Activated effector memory CD4-positive, alpha-beta T cell treated with Interleukin-2 at 50 U/mL for 16 hours (primary cell): ENCODE data around the gene ARL8B.
A peak's percentile ranks its signal among the peaks of the same experiment; 100 is the strongest.
"Not testable (repeated sequence)": the region's sequence is repeated elsewhere in the genome, so short reads cannot be mapped to it uniquely, and the experiment has no call there.

Experiments used
- DNase-seq: peaks from one replicate; pipeline ENCODE4 v3.0.0-alpha.2; 2020

ARL8B gene

DNA sequence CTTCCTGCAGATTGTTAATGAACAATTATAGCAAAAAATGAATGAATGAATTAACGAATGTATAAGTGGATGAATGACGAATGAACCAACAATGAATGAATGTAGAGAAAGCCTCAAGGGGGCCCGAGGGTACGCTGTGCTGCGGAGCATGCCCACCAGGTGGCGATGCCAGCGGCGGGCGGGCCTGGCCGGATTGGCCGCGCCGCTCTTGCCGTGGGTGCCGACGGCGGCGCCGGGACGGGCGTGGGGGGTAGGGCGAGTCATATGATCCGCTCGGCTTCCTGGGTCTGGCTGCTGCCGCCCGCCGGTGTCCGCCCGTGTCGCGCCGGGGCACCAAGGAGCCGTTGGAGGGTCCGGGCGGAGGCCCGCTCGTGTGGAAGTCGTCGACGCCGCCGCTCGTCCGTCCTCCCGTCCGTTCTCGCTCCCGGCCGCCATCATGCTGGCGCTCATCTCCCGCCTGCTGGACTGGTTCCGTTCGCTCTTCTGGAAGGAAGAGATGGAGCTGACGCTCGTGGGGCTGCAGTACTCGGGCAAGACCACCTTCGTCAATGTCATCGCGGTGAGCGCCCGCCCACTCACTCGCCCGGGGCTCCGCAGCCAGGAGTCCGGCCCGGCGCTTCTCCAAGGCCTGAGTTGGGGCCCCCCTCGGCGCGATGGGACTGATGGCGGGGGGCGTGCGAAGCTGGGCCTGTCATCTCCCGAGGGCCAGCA lies at the start of gene ARL8B:
ARL8B (plus strand) TSS at position 263 of the 711 bp plus-strand sequence; CDS start at position 437, 174 bp downstream.
- peak; percentile 88 for DNase-seq

DNA sequence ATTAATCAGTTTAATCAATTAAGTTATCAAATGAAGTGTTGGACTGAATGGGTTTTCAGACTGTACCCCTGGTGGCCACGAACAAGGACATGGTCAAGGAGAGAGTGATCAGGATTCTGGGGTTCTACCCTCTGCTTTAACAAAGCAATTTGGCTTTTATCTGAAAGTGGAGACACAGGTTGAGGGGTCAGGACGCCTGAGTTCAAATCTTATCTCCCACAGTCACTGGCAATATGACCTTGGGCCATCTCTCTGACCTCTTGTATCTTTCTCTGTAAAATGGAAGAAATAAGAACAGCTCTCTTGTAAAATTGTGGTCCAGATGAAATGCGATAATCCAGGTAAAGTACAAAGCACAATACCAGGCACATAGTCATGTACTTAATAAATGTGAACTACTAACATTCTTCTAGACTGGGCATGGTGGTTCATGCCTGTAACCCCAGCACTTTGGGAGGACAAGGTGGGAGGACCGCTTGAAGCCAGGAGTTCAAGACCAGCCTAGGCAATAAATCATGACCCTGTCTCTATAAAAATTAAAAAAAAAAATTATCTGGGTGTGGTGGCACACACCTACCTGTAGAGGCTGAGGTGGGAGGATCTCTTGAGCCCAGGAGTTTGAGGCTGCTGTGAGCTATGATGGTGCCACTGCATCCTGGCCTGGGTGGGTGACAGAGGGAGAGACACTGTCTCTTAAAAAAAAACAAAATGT lies 48.6 kb upstream of the ARL8B start:
- no peak for DNase-seq

DNA sequence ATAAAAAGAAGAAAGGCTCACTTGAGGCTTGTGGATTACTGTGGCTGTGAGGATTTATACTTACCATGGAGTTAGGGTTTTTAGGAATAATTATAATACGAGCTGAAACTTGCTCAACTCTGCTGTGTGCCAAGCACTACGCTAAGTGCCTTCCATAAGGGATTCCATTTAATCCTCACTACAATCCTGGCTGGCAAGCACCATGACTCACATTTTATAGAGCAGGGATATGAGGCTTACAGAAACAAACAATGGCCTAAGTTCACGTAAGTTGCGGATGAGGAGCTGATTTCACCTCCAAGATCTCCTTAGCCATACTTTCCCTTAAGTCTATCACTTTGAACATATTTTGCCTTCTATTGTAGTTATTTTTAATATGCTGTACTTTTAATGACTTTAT lies 43.9 kb upstream of the ARL8B start:
- DNase-seq: no peak

DNA sequence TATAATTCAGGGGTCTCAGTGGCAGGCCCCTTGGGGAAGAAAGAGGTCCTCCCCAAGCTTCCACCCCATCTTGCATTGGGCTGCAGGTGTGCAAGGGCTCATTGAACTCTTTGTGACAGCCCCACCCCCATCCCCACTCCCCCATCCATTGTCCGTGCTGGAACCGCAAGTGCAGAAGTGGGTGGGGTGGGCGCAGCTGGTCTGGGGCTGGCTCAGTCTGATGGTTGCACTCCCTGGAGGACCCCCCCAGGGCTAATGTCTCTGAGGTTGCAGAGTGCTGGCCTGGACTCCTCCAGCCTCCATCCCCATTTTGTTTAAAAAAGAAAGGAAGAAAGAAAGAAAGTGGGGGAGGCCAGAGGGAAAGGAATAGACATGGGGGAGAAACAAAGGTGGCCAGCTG lies 42.3 kb upstream of the ARL8B start:
- no peak for DNase-seq

DNA sequence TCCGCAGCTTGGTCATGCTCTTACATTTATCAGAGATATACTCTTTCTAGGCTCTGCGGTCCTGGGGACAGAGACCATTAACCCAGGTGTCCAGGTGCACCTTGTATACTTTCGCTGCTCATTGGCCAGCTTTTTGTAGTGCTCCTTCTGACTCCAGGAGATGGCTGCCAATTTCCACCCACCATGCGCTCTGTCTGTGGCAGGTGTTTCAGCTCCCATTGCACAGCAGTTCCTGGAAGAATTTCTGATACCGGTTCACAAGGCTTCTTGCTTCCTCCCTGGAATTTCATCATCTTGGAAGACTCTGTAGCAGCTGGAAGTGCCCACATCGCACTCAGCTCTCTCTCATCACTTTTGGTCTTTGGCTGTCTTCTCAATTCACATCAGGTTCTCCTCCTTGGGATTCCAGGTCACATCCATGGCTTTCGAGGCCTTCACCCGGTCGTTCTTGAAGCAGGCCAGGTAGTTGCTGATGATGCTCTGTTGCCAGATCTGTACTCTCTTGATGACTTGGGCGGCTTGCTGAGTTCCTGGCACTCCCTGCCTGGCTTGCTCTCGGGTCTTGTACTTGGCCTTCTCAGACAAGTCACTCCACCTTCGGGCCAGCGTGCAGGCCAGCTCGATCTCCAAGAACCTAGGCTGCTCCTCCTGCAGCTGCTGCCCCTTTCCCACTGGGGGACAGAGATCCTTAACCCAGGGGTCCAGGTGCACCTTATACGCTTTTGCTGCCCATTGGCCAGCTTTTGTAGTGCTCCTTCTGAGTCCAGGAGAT lies 41.1 kb upstream of the ARL8B start:
- DNase-seq: no peak

DNA sequence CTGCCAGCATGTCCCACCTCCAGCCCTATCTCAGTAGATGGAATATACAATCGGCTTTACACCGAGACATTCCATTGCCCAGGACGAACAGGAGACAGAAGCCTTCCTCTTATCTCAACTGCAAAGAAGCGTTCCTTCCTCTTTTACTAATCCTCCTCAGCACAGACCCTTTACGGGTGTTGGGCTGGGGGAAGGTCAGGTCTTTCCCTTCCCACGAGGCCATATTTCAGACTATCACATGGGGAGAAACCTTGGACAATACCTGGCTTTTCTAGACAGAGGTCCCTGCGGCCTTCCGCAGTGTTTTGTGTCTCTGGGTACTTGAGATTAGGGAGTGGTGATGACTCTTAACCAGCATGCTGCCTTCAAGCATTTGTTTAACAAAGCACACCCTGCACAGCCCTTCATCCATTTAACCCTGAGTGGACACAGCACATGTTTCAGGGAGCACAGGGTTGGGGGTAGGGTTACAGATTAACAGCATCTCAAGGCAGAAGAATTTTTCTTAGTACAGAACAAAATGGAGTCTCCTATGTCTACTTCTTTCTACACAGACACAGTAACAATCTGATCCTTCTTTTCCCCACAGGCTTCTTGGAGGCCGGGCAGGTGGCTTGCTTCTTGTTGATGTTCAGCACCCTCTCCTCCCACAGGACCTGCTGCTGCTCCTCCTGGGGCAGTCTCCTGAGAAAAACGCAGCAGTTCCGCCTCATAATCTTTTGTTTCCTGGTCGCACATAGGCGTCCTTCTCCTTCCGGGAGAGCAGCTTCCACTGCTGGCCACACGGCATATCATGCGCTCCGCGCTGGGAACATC lies 39.9 kb upstream of the ARL8B start:
- not testable (repeated sequence) for DNase-seq

DNA sequence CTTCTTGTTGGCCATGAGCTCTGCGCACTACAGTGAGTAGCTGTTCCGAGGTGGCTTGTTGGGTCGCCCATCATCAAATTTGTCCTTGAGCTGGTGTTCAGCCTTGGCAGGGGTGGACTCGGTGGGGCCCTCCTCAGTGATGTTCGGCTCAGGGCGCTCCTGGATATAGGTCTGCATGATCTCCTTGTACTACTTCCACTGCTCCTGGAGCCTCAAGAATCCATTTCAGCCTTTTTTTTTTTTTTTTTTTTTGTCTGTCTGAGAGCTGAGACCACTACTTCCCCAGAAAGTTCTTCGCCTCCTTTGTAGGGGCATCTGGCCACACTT lies 39.3 kb upstream of the ARL8B start:
- DNase-seq: no peak

DNA sequence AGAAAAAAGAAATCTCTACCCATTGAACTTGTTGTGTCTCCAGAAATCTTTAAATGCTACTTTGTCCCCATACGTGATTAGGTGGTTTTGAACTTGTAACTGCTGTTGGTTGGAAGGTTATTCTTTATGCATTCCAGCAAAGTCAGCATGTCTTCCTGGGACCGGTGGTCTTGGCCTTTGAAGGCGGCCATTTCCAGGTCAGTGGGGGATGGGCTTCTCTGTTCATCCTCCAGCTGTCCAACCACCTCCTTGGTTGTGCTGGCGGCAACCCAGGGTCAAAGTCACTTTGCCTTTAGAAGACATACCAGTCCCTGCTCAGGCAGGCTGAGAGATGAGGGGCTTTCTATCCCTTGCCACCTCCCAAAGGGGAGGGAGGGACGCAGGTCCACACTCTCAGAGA lies 37.9 kb upstream of the ARL8B start:
- DNase-seq: no peak

DNA sequence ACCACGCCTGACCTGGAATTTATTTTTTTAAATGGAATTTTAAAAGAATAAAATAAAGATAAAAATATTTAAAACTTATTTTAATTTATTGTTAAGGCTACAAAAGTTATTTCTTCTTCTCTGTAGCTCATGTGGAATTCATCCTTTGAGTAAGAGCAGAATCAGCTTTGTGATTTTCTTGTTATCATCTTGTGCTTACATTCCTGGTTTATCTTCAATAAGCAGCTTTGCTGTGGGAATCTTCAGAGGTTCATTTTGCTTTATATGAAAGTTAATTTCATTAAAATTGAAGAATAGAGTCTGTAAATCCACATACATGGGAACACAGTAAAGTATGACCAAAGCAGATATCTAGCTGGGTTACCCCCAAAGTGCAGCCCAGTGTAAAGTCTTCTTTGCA lies 35.4 kb upstream of the ARL8B start:
- DNase-seq: no peak

DNA sequence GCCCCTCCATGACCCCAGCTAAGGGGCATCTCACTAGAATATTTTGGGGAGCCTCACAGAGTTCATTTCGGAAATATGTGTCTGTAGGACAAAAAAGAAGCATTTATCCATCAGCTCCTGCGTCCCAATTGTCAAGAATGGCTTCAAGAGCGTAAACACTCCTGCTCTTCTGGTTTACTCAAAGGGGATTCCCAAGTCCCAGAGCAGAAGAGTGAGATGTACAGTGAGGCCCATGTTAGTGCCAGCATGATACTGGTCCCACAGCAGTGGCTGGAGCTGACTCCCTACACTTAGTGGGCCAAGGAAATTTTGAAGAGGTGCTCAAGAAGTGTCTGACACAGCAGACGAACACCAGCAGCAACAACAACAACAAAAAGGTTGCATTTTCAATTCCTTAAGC lies 34.9 kb upstream of the ARL8B start:
- no peak for DNase-seq

DNA sequence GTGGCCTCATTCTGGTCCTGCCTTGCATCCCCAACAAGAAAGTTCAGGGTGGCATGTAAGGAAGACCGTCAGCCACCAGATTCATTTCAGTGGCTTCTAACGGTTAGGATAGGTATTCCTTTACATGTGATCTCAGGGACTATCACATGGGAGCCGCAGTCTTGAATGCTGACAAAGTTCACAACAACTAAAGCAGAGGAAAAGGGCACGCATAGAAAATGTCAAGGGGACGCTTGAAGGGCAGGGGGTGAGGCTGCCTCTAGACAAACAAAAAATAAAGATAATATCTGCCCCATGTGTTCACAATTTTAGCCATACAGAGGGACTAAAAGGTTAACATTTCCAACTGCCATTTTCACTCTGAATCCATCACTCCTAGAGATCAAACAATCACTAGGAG lies 31.9 kb upstream of the ARL8B start:
- DNase-seq: no peak

DNA sequence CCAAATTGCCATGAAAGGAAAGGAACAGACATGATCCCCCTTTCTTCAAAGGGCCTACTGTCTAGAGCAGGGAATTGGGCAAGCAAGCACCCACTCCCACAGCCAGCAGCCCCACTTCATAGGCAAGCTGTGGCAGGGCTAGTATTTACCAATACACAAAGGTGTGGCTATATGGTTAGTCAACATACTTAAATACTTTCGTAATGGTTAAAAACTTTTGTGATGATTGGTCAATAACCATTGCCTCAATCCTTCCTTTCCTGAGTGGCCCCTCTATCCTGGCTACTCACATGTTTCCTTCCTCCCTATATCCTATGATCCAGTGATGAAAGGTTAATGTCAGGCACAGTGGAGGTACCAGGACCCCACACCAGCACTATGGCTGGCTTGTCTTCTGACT lies 30.1 kb upstream of the ARL8B start:
- DNase-seq: no peak

DNA sequence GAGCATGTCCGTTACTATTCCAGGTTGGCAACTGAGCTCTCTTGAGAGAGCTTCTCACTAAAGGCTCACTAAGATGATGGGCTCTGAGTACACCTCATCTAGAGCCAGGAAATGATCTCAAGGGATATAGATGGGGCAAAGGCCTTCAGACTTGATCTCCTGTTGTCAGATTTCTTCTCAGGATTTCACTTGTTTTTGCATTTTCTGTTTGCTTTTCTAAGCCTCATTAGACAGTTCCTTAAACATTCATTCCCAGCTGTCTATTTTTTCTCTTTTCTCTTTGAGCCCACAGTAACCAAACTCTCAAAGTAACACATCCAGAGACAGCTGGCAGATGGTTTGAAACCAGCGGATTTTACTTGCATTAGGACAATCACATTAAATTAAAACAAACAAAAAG lies 28.4 kb upstream of the ARL8B start:
- DNase-seq: no peak

DNA sequence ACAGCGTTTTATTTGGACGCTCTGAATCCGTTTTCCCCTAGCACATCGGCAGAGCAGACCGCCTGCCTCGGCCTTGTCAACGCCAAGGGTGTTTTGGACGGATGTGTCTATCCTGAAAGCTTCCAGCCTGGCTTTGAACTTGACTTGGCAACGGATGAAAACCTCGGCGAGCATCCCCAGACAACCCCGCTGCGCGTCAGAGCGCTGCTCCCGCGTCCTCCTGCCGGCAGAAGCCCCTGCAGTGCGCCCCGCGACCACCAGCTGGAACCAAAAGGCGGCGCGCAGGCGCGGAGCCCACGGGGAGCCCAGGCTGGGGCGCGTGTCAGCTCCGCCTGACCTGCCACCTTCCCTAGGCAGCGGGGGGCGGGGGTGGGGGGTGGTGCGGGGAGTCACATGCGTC lies 26.2 kb upstream of the ARL8B start:
- no peak for DNase-seq

DNA sequence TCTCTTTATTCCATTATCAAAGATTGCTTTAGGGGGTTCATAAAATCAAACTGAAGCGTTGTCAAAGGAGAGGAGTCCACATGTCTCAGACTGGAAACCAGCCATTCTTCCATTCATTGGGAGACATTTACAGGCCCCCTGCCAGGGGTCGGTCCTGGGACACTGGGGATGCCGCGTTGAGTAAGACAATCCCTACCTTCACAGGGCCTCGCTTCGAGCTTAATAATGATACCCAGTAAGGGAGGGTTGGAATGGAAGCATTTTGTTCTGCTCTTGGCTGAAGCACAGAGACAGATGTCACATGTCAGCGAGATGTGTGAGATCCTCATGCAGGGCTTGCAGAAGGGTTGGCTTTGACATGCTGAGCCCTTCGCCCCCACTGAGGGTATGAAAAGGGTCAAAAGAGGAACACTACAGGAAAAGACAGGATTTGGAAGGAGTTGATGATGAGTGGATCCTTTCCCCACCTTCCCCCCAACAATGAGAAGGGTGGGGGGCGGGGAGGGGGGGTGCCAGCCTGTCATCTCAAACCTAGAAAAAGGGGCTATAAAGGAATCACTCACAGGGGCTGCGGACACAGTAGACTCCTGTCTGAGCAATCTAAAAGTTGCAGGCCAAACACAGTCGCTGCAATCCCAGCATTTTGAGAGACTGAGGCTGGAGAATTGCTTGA lies 25.6 kb upstream of the ARL8B start:
- no peak for DNase-seq

DNA sequence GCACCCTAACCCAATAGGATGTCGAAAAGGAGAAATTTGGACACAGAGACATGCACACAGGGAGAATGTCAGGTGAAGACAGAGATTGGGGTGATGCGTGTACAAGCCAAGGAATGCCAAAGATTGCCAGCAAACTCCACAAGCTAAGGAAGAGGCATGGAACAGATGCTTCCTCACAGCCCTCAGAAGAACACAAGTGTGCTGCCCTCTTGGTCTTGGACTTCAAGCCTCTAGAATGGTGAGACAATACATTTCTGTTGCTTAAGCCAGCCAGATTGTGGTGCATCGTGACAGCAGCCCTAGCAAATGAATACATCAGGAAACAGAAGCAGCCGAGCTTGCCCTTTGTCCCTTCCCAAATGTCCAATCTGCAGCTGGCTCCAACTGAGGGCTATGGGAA lies 23.7 kb upstream of the ARL8B start:
- no peak for DNase-seq

DNA sequence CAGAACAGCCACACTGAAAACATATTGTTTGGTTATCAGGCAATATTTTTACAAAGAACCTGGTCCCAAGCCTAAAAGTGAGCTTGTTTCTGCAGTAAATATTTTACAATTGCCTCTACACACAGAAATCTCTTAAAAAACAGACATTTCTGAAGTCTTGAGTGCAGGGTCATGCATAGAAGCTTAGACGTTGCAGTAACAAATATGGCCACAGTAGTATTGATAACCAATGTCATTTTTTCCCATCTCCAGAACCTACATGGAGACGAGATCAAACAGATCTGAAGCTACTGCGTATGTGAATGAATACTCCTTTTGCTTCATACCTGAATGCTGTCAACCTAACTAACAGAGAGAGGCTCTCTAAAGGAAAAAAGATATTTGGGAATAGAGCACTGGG lies 19.6 kb upstream of the ARL8B start:
- DNase-seq: no peak

DNA sequence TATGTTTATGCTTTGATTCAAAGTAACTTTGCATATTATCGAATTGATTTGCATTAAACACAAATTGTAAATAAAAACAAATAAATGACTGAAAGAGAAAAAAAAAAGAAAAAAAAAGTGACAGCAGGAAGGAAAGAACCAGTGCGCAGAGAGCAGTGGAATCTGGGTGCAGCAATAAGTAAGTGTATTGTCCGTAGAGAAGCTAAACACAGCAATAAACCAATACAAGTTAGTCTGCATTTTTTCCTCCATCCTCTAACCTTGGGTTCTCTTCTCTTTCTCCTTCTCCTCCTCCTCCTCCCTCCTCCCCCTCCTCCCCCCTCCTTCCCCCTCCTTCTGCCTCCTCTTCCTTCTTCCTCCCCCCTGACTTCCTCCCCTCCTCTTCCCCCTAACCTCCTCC lies 18.3 kb upstream of the ARL8B start:
- no peak for DNase-seq

DNA sequence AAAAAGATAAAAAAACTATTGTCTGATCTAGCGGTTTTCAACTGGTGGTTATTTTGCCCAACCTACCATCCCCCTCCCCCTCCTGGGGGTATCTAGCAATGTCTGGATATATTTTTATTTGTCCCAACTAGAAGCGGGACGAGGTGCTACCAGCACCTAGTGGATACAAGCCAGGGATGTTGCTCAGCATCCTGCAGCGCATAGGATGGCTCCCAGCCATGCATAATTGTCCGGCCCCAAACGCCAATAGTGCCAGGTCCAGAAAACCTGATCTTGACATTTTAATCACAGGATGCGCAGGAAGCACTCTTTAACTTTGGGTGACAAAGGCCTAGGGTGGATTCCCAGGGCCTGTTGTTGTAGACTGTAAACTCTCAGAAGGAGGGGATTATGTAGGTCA lies 17.0 kb upstream of the ARL8B start:
- no peak for DNase-seq

DNA sequence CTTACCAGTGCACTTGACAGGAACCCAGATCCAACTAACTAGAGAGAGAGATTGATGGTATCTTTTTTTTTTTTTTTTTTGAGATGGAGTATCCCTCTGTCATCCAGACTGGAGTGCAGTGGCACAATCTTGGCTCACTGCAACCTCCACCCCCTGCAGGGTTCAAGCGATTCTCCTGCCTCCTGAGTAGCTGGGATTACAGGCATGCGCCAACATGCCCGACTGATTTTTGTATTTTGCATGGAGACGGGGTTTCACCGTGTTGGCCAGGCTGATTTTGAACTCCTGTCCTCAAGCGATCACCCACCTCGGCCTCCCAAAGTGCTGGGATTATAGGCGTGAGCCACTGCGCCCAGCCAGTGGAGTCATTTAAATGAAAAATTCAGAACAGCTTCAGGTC lies 15.7 kb upstream of the ARL8B start:
- not testable (repeated sequence) for DNase-seq

DNA sequence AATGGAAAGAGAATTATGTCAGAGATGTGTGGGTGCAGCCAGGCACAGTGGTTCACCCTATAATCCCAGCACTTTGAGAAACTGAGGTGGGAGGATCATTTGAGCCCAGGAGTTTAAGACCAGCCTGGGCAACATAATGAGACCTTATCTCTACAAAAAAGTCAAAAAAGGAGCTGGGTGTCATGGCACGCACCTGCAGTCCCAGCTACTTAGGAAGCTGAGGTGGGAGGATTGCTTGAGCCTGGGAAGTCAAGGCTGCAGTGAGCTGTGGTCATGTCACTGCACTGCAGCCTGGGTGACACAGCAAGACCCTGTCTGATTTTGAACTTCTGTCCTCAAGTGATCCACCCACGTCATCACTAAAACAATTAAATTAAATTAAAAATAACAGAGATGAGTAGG lies 15.2 kb upstream of the ARL8B start:
- not testable (repeated sequence) for DNase-seq

DNA sequence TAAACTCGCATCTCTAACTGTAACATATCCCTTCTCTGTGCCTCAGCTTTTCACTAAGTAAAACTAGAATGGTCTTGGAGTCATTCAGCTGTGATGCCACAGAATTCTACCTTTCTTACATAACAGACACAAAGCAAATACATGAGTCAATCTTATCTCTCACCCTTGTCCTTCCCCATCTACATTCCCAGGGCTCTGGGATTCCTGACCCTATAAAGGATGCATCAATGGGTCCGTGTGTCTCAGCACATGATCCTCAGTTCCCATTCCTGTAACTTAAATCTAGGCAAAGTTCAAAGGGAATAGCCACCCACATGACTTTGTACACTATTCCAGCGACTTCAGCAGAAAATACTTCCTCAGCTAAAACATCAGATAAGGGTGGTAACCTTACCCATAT lies 11.8 kb upstream of the ARL8B start:
- DNase-seq: no peak

DNA sequence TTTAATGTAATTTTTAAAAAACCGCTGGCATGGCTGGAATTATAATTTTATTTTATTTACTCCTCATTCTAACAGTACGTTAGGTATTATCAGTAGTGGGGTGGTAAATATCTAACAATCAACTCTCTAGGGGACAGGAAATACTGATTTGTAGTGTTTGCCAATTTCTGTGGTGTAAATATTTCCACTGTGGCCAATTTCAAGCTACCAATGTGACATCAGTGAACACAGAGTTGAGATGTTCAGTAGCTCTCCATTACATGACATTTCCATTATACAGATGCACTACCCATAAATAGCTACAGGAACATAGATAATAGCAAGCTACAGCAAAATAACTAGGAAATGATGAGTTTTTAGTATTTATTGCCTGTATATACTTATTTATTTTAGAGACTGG lies 10.0 kb upstream of the ARL8B start:
- no peak for DNase-seq
